ENCODE results near the gene H2AZ2.
"Not testable (repeated sequence)": the region's sequence is repeated elsewhere in the genome, so short reads cannot be mapped to it uniquely, and the experiment has no call there.

Gene H2AZ2

GRCh38 chr7:44787762-44788161, 60.1 kb downstream of the H2AZ2 start:
- no peak for TF ChIP-seq CTCF (IDR thresholded peaks at IDR 0.05; ENCODE audit: unreplicated experiment in 3 of 3)
- peaks cover 4% of the 10 kb centered on the region for H3K4me1 Mint-ChIP-seq
- no peaks in the 10 kb centered on the region for H3K36me3 Mint-ChIP-seq (ENCODE audit: low read depth)
- H3K27ac Mint-ChIP-seq: no peak overlapping the region
- peaks cover 12% of the 10 kb centered on the region for H3K9me3 Mint-ChIP-seq
- H3K27me3 Mint-ChIP-seq (ENCODE audit: low read depth): no peaks in the 10 kb centered on the region
- H3K4me3 Mint-ChIP-seq: no peak overlapping the region

GRCh38 chr7:44787041-44787440, 60.8 kb downstream of the H2AZ2 start:
- TF ChIP-seq CTCF (IDR thresholded peaks at IDR 0.05; ENCODE audit: unreplicated experiment in 3 of 3): no peak
- Mint-ChIP-seq H3K27ac (no peak overlapping the region), H3K36me3 (ENCODE audit: low read depth) (peaks cover 3% of the 10 kb centered on the region), H3K27me3 (ENCODE audit: low read depth) (no peaks in the 10 kb centered on the region), H3K9me3 (peaks cover 19% of the 10 kb centered on the region), H3K4me3 (no peak overlapping the region), H3K4me1 (peaks cover 4% of the 10 kb centered on the region)

- peaks cover 19% of the 10 kb centered on the region for H3K9me3 Mint-ChIP-seq
- H3K4me3 Mint-ChIP-seq; H3K27ac Mint-ChIP-seq; H3K36me3 Mint-ChIP-seq (ENCODE audit: low read depth); H3K4me1 Mint-ChIP-seq; H3K27me3 Mint-ChIP-seq (ENCODE audit: low read depth): not testable (repeated sequence)
Observed at GRCh38 chr7:44785218-44785617, 62.7 kb downstream of the H2AZ2 start.

GRCh38 chr7:44784364-44784763, 63.5 kb downstream of the H2AZ2 start:
- peaks cover 19% of the 10 kb centered on the region for H3K9me3 Mint-ChIP-seq
- no peak overlapping the region for H3K4me3 Mint-ChIP-seq
- H3K36me3 Mint-ChIP-seq (ENCODE audit: low read depth): peaks cover 3% of the 10 kb centered on the region
- no peak for TF ChIP-seq CTCF (IDR thresholded peaks at IDR 0.05; ENCODE audit: unreplicated experiment in 3 of 3)
- H3K27ac Mint-ChIP-seq: no peak overlapping the region
- H3K27me3 Mint-ChIP-seq (ENCODE audit: low read depth): no peaks in the 10 kb centered on the region
- no peaks in the 10 kb centered on the region for H3K4me1 Mint-ChIP-seq

- peaks cover 3% of the 10 kb centered on the region for H3K36me3 Mint-ChIP-seq (ENCODE audit: low read depth)
- no peaks in the 10 kb centered on the region for H3K4me1 Mint-ChIP-seq
- H3K27me3 Mint-ChIP-seq (ENCODE audit: low read depth): no peaks in the 10 kb centered on the region
- H3K9me3 Mint-ChIP-seq: peaks cover 19% of the 10 kb centered on the region
- no peak overlapping the region for H3K4me3 Mint-ChIP-seq
- no peak overlapping the region for H3K27ac Mint-ChIP-seq
- no peak for TF ChIP-seq CTCF (IDR thresholded peaks at IDR 0.05; ENCODE audit: unreplicated experiment in 3 of 3)
Observed at GRCh38 chr7:44783407-44783806, 64.5 kb downstream of the H2AZ2 start.

GRCh38 chr7:44782460-44782859, 65.4 kb downstream of the H2AZ2 start:
- no peak for TF ChIP-seq CTCF (IDR thresholded peaks at IDR 0.05; ENCODE audit: unreplicated experiment in 3 of 3)
- no peak overlapping the region for H3K4me3 Mint-ChIP-seq
- no peaks in the 10 kb centered on the region for H3K4me1 Mint-ChIP-seq
- H3K27ac Mint-ChIP-seq: no peak overlapping the region
- H3K9me3 Mint-ChIP-seq: peaks cover 19% of the 10 kb centered on the region
- H3K36me3 Mint-ChIP-seq (ENCODE audit: low read depth): peaks cover 3% of the 10 kb centered on the region
- H3K27me3 Mint-ChIP-seq (ENCODE audit: low read depth): no peaks in the 10 kb centered on the region

Measured in nephron (organoid).